ENCODE results near the gene NOSTRIN.
"Not testable (repeated sequence)": the region's sequence is repeated elsewhere in the genome, so short reads cannot be mapped to it uniquely, and the experiment has no call there.

The NOSTRIN gene

GRCh38 chr2:168790226-168790902 is 12.1 kb upstream of the NOSTRIN start:
- no peak for DNase-seq

GRCh38 chr2:168791140-168791539 is 11.3 kb upstream of the NOSTRIN start:
- not testable (repeated sequence) for DNase-seq

GRCh38 chr2:168793596-168793995 is 8.8 kb upstream of the NOSTRIN start:
- DNase-seq, result no peak

GRCh38 chr2:168794968-168795367 is 7.5 kb upstream of the NOSTRIN start:
- no peak for DNase-seq

GRCh38 chr2:168796090-168796577 is 6.3 kb upstream of the NOSTRIN start:
- DNase-seq, result no peak

- DNase-seq, result no peak
Measured at GRCh38 chr2:168796583-168797285, 5.7 kb upstream of the NOSTRIN start.

GRCh38 chr2:168797286-168797655 is 5.2 kb upstream of the NOSTRIN start:
- DNase-seq, result no peak

- no peak for DNase-seq
Measured at GRCh38 chr2:168798076-168798887, 4.2 kb upstream of the NOSTRIN start.

- no peak for DNase-seq
Measured at GRCh38 chr2:168798888-168799410, 3.5 kb upstream of the NOSTRIN start.

- no peak for DNase-seq
Measured at GRCh38 chr2:168801471-168801870, 966 bp upstream of the NOSTRIN start.

- no peak for DNase-seq
Measured at GRCh38 chr2:168802859-168803725, 655 bp downstream of the NOSTRIN start.

- no peak for DNase-seq
Measured at GRCh38 chr2:168804214-168804613, 1.8 kb downstream of the NOSTRIN start.

- DNase-seq, result no peak
Measured at GRCh38 chr2:168805615-168806014, 3.2 kb downstream of the NOSTRIN start.

GRCh38 chr2:168809537-168809936 is 7.1 kb downstream of the NOSTRIN start:
- DNase-seq, result no peak

GRCh38 chr2:168810235-168810634 is 7.8 kb downstream of the NOSTRIN start:
- no peak for DNase-seq

GRCh38 chr2:168811696-168812095 is 9.3 kb downstream of the NOSTRIN start:
- no peak for DNase-seq

GRCh38 chr2:168814046-168814445 is 11.6 kb downstream of the NOSTRIN start:
- DNase-seq, result no peak

GRCh38 chr2:168814939-168815907 is 12.8 kb downstream of the NOSTRIN start:
- DNase-seq, result no peak

- DNase-seq, result no peak
Measured at GRCh38 chr2:168816369-168816768, 13.9 kb downstream of the NOSTRIN start.

- DNase-seq, result no peak
Measured at GRCh38 chr2:168819050-168819715, 16.7 kb downstream of the NOSTRIN start.
